Naive B cell (primary cell): ENCODE results near the gene RDH13. TPM values are rescaled to one million over a fixed set of nuclear protein-coding genes. Genes with fewer than 3 reads are reported as not detected.
"Not testable (repeated sequence)": the region's sequence is repeated elsewhere in the genome, so short reads cannot be mapped to it uniquely, and the experiment has no call there.

Experiments
- ATAC-seq, 2 donors: fragments of 150-1000 bp; cut with Tn5 transposase; 2 replicates each; pipeline ENCODE4 v1.10.0; 2021; ENCODE audit warnings: low read depth in 2 of 2, mild to moderate bottlenecking in 2 of 2, moderate library complexity in 2 of 2
- DNase-seq: peaks from one replicate; pipeline ENCODE4 v3.0.0; 2022
- H3K27ac Mint-ChIP-seq, 6 donors: one replicate each; pipeline ENCODE4 v1.8.0; 2020 to 2022; ENCODE audit warnings: mild to moderate bottlenecking in 6 of 6, mixed read lengths in 6 of 6, moderate library complexity in 5 of 6, inconsistent platforms in 2 of 6
- H3K27me3 Mint-ChIP-seq, 3 donors: one replicate each; pipeline ENCODE4 v1.8.0; 2021 to 2022; ENCODE audit warnings: mixed read lengths in 3 of 3, mild to moderate bottlenecking in 1 of 3
- H3K36me3 Mint-ChIP-seq, 2 donors: one replicate each; pipeline ENCODE4 v1.8.0; 2020 to 2022; ENCODE audit warnings: mixed read lengths in 2 of 2, inconsistent platforms in 1 of 2, mild to moderate bottlenecking in 1 of 2
- H3K4me1 Mint-ChIP-seq, 3 donors: one replicate each; pipeline ENCODE4 v1.8.0; 2020 to 2022; ENCODE audit warnings: mixed read lengths in 3 of 3, inconsistent platforms in 1 of 3, mild to moderate bottlenecking in 1 of 3, moderate library complexity in 1 of 3
- H3K4me3 Mint-ChIP-seq, 8 donors: one replicate each; pipeline ENCODE4 v1.8.0; 2020 to 2022; ENCODE audit warnings: mild to moderate bottlenecking in 8 of 8, mixed read lengths in 8 of 8, moderate library complexity in 8 of 8, inconsistent platforms in 2 of 8
- H3K9me3 Mint-ChIP-seq, 7 donors: one replicate each; pipeline ENCODE4 v1.8.0; 2020 to 2022; ENCODE audit warnings: mixed read lengths in 7 of 7, mild to moderate bottlenecking in 5 of 7, inconsistent platforms in 2 of 7, moderate library complexity in 1 of 7
- polyA plus RNA-seq, 6 donors: library from polyadenylated mRNA; unstranded; fragments of 300-500 nt; fragmentation: Illumina TruSeq; gene quantifications; one replicate each; pipeline ENCODE4 v1.2.3, GENCODE V29; 2021; ENCODE audit warnings: low read depth in 6 of 6

RDH13 gene
- polyA plus RNA-seq, 6 donors from 2014 or later, result 2.7 to 20.4 (median 8.4) TPM

DNA sequence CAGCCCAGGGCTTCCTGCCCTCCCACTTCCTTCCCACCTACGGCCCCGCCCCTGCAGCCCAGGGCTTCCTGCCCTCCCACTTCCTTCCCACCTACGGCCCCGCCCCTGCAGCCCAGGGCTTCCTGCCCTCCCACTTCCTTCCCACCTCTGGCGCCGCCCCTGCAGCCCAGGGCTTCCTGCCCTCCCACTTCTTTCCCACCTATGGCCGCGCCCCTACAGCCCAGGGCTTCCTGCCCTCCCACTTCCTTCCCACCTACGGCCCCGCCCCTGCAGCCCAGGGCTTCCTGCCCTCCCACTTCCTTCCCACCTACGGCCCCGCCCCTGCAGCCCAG is 35.8 kb downstream of the RDH13 start:
- Mint-ChIP-seq H3K4me1 (peaks cover 10 to 18% (median 12%) of the 10 kb centered on the region in 3 donors), H3K36me3 (peaks cover 0 to 17% of the 10 kb centered on the region in 2 donors), H3K9me3 (peaks cover 4 to 14% (median 8%) of the 10 kb centered on the region in 7 donors)
- H3K27ac Mint-ChIP-seq, H3K4me3 Mint-ChIP-seq, ATAC-seq, H3K27me3 Mint-ChIP-seq, DNase-seq: not testable (repeated sequence)

DNA sequence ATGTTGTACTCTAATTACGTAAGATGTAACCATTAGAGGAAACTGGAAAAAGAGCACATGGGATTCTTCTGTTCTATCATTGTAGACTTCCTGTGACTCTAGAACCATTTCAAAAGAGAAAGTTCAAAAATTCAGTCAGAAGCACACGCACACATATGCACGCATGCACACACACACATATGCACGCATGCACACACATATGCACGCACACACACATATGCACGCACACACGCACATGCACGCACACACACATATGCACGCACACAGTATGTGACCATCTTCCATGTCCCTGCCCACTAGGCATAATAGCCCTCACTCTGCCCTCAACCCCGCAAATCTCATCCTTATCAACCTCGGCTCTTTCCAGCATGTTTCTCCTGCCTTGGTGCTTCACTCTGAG is 38.8 kb downstream of the RDH13 start:
- Mint-ChIP-seq H3K36me3 (peaks cover 0 to 17% of the 10 kb centered on the region in 2 donors), H3K27me3 (no peaks in the 10 kb centered on the region), H3K4me1 (peaks cover 5 to 21% (median 12%) of the 10 kb centered on the region in 3 donors), H3K4me3 (peak overlapping the region in 1 of 8 donors; percentile 52), H3K27ac (no peak overlapping the region), H3K9me3 (peaks cover 4 to 14% (median 10%) of the 10 kb centered on the region in 7 donors)
- DNase-seq (no peak), ATAC-seq (no peak)

DNA sequence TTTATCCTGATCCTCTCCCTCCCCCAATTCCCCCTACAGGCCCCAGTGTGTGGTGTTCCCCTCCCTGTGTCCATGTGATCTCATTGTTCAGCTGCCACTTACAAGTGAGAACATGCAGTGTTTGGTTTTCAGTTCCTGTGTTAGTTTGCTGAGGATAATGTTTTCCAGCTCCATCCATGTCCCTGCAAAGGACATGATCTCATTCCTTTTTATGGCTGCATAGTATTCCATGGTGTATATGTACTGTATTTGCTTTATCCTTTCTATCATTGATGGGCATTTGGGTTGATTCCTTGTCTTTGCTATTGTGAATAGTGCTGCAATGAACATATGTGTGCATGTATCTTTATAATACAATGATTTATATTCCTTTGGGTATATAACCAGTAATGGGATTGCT is 42.6 kb downstream of the RDH13 start:
- H3K27me3 Mint-ChIP-seq, DNase-seq, ATAC-seq, H3K27ac Mint-ChIP-seq: not testable (repeated sequence)
- Mint-ChIP-seq H3K36me3 (peaks cover 1 to 17% of the 10 kb centered on the region in 2 donors), H3K9me3 (peaks cover 0 to 14% (median 5%) of the 10 kb centered on the region in 7 donors), H3K4me3 (peak overlapping the region in 1 of 8 donors; percentile 8), H3K4me1 (peaks cover 0 to 12% (median 6%) of the 10 kb centered on the region in 3 donors)

DNA sequence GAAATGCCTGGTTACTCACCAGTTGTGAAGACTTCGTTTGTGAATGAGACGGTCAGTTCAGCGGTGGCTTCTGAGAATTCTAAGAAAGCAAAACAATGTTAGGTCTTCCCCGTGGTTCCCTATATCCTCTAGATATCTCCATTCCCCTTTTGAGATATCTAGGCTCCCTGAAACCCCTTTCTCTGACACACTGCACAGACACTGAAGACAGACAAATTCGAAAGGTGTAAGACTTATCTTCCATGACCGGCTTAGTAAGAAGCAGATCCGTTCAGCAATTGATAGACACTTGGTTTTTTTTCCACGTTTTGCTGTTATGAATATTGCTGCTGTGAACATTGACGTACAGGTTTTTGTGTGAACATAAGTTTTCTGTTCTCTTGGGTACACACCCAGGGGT is 44.3 kb downstream of the RDH13 start:
- H3K36me3 Mint-ChIP-seq, result peaks cover 9 to 21% of the 10 kb centered on the region in 2 donors
- DNase-seq, result no peak
- no peak overlapping the region for H3K27ac Mint-ChIP-seq
- no peak for ATAC-seq
- H3K4me1 Mint-ChIP-seq, result peaks cover 5 to 11% (median 6%) of the 10 kb centered on the region in 3 donors
- H3K4me3 Mint-ChIP-seq, result no peak overlapping the region
- H3K9me3 Mint-ChIP-seq, result peaks cover 0 to 14% (median 5%) of the 10 kb centered on the region in 7 donors
- peaks cover 0 to 5% (median 0%) of the 10 kb centered on the region in 3 donors for H3K27me3 Mint-ChIP-seq

DNA sequence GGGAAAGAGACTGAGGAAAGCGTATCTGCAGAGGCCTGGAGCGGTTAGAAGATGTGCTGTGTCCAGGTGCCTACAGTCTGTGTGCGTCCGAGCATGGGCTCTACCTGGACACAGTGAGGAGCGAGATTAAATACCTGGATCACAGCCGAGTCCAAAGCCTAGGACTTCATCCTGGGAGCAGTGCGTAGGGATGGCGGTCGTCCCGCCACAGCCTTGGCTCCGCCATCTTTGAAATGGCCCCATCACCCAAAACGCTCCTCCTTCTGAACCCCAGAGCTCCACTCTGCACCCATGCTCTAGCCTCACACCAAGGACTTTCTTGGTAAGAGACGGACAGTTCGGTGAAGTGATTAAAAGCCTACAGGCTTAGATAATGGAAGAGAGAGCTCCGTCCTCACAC is 44.7 kb downstream of the RDH13 start:
- H3K9me3 Mint-ChIP-seq, result peaks cover 0 to 14% (median 4%) of the 10 kb centered on the region in 7 donors
- no peak for ATAC-seq
- H3K27me3 Mint-ChIP-seq, result peaks cover 0 to 5% (median 0%) of the 10 kb centered on the region in 3 donors
- DNase-seq, result no peak
- H3K4me3 Mint-ChIP-seq, result no peak overlapping the region
- H3K36me3 Mint-ChIP-seq, result peaks cover 9 to 17% of the 10 kb centered on the region in 2 donors
- peak overlapping the region in 1 of 6 donors; percentile 28 for H3K27ac Mint-ChIP-seq
- peaks cover 5 to 8% (median 6%) of the 10 kb centered on the region in 3 donors for H3K4me1 Mint-ChIP-seq

DNA sequence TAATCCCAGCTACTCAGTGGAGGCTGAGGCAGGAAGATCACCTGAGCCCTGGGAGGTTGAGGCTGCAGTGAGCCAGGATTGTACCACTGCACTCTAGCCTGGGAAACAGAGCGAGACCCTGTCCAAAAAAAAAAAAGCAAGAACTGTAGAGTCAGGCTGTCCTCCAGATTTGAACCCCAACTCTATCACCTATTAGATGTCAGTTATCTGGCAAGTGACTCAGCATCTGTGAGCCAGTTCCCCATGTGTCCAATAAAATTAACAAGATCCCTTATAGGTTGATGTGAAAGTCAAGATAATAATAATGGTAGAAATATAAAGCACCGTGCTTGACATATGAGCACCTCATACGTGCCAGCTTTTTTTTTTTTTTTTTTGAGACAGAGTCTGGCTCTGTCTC is 46.9 kb downstream of the RDH13 start:
- H3K9me3 Mint-ChIP-seq, result peaks cover 0 to 9% (median 2%) of the 10 kb centered on the region in 7 donors

DNA sequence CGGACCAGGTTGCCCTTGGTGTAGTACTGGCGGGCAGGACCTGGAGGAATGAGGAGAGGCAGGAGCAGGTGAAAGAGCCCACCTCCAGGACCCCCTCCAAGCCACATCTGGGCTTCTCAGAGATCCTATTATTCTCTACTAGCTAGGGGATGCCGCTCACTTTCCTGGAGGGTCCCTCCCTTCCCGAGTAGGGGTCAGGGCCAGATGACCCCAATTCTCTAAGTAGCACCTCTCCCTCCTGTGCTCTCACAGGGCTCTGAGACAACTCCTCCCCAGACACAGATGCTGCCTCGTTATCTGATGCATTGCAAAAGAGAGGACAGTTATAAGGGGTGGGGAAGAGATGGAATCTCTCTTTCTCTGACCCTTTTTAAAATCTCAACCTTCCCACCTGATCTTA is 47.8 kb downstream of the RDH13 start:
- peaks cover 9 to 28% of the 10 kb centered on the region in 2 donors for H3K36me3 Mint-ChIP-seq
- no peak for ATAC-seq
- H3K27me3 Mint-ChIP-seq, result peaks cover 17 to 22% (median 18%) of the 10 kb centered on the region in 3 donors
- H3K4me1 Mint-ChIP-seq, result peaks cover 6 to 10% (median 9%) of the 10 kb centered on the region in 3 donors
- H3K27ac Mint-ChIP-seq, result peak overlapping the region in 4 of 6 donors; percentile 8 to 74 (median 54)
- DNase-seq, result no peak
- peak overlapping the region in 6 of 8 donors; percentile 39 to 86 (median 61) for H3K4me3 Mint-ChIP-seq
- peaks cover 0 to 9% (median 3%) of the 10 kb centered on the region in 7 donors for H3K9me3 Mint-ChIP-seq

More for the DNA sequence above, 46.9 kb downstream of the RDH13 start:
- Mint-ChIP-seq H3K27me3 (peaks cover 10 to 16% (median 10%) of the 10 kb centered on the region in 3 donors), H3K27ac (no peak overlapping the region), H3K4me1 (peaks cover 6 to 12% (median 8%) of the 10 kb centered on the region in 3 donors), H3K4me3 (peak overlapping the region in 1 of 8 donors; percentile 16), H3K36me3 (peaks cover 9 to 24% of the 10 kb centered on the region in 2 donors)
- ATAC-seq (no peak), DNase-seq (no peak)

DNA sequence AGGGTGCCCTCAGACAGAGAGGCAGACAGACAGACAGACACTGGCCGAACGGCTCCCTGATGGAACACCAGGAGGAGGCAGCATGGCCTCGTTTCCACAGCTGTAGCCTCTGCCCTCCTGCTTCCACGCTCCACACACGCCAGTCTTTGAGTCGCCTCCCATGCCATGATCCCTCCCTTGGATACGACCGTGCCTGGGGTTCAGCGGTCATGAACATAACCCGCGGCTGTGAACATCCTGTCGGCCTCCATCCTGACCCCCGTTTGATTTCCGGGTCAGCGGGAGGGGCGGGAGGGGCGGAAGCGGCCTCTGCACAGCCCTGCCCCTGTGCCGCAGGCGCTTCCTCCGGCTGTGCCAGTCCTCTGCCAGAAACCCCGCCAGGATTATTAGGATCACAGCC is 48.2 kb downstream of the RDH13 start:
- Mint-ChIP-seq H3K9me3 (peaks cover 0 to 9% (median 3%) of the 10 kb centered on the region in 7 donors), H3K4me1 (peaks cover 6 to 10% (median 9%) of the 10 kb centered on the region in 3 donors), H3K4me3 (peak overlapping the region; percentile 27 to 86 (median 58)), H3K27me3 (peaks cover 18 to 22% (median 18%) of the 10 kb centered on the region in 3 donors), H3K36me3 (peaks cover 10 to 29% of the 10 kb centered on the region in 2 donors), H3K27ac (peak overlapping the region in 4 of 6 donors; percentile 8 to 78 (median 54))
- DNase-seq (no peak), ATAC-seq (peak; percentile 39 to 52)

DNA sequence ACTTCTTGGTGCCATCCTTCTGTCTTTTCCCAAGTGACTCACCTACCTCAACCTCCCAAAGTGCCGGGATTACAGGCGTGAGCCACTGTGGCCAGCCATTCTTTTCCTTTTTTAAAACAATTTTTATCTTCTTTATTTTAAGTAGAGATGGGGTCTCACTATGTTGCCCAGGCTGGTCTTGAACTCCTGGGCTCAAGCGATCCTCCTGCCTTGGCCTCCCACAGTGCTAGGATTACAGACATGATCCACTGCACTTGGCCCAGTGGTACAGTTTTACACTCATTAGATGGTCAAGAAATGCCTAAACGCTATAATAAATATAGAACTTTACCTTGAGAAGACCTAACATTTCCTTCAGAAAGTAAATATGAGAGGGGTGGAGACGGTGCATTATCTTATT is 49.4 kb downstream of the RDH13 start:
- peak overlapping the region in 3 of 6 donors; percentile 20 to 68 (median 67) for H3K27ac Mint-ChIP-seq
- no peak overlapping the region for H3K4me3 Mint-ChIP-seq
- DNase-seq, result no peak
- peaks cover 6 to 15% (median 13%) of the 10 kb centered on the region in 3 donors for H3K4me1 Mint-ChIP-seq
- H3K27me3 Mint-ChIP-seq, result peaks cover 22 to 29% (median 29%) of the 10 kb centered on the region in 3 donors
- H3K9me3 Mint-ChIP-seq, result peaks cover 3 to 17% (median 11%) of the 10 kb centered on the region in 7 donors
- H3K36me3 Mint-ChIP-seq, result peaks cover 19 to 40% of the 10 kb centered on the region in 2 donors
- no peak for ATAC-seq

DNA sequence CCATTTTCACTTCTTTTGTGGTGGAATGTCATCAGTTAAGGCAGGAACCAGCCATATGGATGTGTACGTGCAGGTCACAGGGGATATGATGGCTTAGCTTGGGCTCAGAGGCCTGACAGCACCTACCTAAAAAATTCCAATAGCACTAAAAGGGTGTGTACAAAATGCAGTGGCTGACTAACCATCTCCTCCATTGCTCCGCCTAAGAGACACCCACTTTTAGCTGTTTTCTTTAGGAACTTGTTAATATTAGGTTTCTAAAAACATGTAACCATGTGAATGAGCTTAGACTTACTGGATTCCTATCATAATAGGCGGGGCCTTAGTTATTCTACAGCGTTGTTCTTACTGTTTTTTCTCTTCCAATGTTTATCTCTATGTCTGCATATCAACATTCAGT is 50.6 kb downstream of the RDH13 start:
- H3K36me3 Mint-ChIP-seq, result peaks cover 22 to 49% of the 10 kb centered on the region in 2 donors

DNA sequence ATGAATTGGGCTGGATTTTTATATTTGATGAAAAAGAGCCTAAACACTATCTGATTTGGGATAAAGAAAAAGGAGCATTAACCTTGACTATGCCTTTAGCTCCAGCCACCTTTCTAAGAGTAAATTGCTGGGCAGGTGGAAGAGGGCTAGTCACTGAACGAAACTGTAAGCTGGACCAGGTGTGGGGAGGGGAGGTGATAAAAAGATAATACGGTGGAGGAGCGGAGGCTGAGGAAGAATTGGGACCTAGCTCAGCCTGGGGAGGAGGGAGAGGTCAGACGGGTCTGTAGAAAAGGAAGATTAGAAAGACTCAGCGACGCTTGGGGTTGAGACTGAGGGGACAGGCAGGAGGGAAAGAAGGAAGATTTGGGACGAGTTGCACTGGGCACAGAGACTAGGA is 52.4 kb downstream of the RDH13 start:
- ATAC-seq, H3K27ac Mint-ChIP-seq, H3K4me3 Mint-ChIP-seq, DNase-seq: not testable (repeated sequence)
- Mint-ChIP-seq H3K9me3 (peaks cover 21 to 39% (median 27%) of the 10 kb centered on the region in 7 donors), H3K36me3 (peaks cover 31 to 59% of the 10 kb centered on the region in 2 donors), H3K4me1 (peaks cover 6 to 31% (median 29%) of the 10 kb centered on the region in 3 donors), H3K27me3 (peaks cover 27 to 34% (median 31%) of the 10 kb centered on the region in 3 donors)

More for the DNA sequence above, 50.6 kb downstream of the RDH13 start:
- Mint-ChIP-seq H3K27ac (no peak overlapping the region), H3K4me3 (no peak overlapping the region), H3K9me3 (peaks cover 12 to 23% (median 19%) of the 10 kb centered on the region in 7 donors), H3K27me3 (peaks cover 22 to 34% (median 31%) of the 10 kb centered on the region in 3 donors), H3K4me1 (peaks cover 6 to 21% (median 17%) of the 10 kb centered on the region in 3 donors)
- DNase-seq (no peak), ATAC-seq (no peak)

DNA sequence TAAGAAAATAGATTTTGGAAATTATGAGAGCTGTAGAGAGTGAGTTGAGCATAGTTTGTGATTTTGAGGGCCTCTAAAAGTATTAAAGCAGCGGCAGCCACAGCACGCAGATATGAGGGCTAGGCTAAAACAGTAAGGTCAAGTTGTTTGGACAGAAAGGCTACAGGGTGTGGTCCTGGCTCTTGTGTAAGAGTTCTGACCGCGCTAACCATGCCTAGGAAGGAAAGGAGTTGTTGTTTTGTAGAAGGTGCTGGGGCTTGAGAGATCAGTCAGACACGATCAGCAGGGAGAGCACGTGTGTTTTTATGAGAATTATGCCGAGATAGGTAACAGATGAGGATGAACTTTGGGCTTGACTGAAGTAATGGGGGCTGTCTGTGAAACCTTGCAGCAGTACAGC is 54.2 kb downstream of the RDH13 start:
- H3K27ac Mint-ChIP-seq, result peak overlapping the region in 3 of 6 donors; percentile 5 to 24 (median 11)
- ATAC-seq, H3K4me3 Mint-ChIP-seq, DNase-seq: not testable (repeated sequence)
- H3K4me1 Mint-ChIP-seq, result peaks cover 0 to 31% (median 24%) of the 10 kb centered on the region in 3 donors
- peaks cover 29 to 42% (median 39%) of the 10 kb centered on the region in 3 donors for H3K27me3 Mint-ChIP-seq
- peaks cover 29 to 55% (median 39%) of the 10 kb centered on the region in 7 donors for H3K9me3 Mint-ChIP-seq
- peaks cover 24 to 61% of the 10 kb centered on the region in 2 donors for H3K36me3 Mint-ChIP-seq

DNA sequence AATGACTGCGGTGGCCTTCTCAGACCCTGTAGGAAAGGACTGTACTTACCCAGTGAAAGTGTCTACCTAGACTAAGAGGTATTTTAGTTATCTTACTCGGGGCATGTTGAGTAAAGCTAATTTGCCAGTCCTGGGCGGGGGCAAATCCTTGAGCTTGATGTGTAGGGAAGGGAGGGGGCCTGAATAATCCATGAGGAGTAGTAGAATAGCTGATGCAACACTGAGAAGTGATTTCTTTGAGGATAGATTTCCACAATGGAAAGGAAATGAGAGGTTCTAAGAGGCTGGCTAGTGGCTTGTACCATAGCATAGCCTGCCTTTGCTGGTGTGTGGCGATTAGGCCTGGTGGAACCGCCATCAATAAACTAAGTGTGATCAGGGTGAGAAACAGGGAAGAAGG is 54.8 kb downstream of the RDH13 start:
- H3K9me3 Mint-ChIP-seq, result peaks cover 29 to 58% (median 40%) of the 10 kb centered on the region in 7 donors
- peak overlapping the region in 1 of 6 donors; percentile 11 for H3K27ac Mint-ChIP-seq
- peaks cover 24 to 63% of the 10 kb centered on the region in 2 donors for H3K36me3 Mint-ChIP-seq
- H3K27me3 Mint-ChIP-seq, result peaks cover 29 to 48% (median 39%) of the 10 kb centered on the region in 3 donors
- H3K4me1 Mint-ChIP-seq, result peaks cover 0 to 31% (median 24%) of the 10 kb centered on the region in 3 donors
- DNase-seq, ATAC-seq: not testable (repeated sequence)
- peak overlapping the region in 1 of 8 donors; percentile 17 for H3K4me3 Mint-ChIP-seq

DNA sequence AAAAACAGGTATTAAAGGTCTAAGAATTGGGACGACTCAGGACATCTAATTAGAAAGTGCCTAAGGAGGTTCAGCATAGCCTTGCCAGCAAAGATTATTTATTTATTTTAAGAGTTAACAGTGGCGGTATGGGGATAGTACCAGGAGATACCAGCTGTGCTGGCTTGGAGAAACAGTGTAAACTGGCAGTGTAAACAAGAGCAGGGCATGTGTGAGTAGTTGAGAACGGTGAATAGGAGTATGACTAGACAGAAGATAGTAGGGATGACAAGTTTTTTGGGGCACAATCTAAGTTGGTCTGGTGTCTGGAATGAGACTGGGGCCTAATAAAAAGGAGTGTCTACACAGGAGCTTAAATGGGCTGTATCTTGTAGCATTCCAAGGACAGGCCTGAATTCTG is 55.4 kb downstream of the RDH13 start:
- H3K27me3 Mint-ChIP-seq, result peaks cover 28 to 48% (median 39%) of the 10 kb centered on the region in 3 donors
- H3K36me3 Mint-ChIP-seq, result peaks cover 24 to 63% of the 10 kb centered on the region in 2 donors
- H3K27ac Mint-ChIP-seq, result peak overlapping the region in 2 of 6 donors; percentile 53 to 87
- DNase-seq, ATAC-seq: not testable (repeated sequence)
- H3K4me1 Mint-ChIP-seq, result peaks cover 0 to 31% (median 24%) of the 10 kb centered on the region in 3 donors
- H3K9me3 Mint-ChIP-seq, result peaks cover 29 to 59% (median 40%) of the 10 kb centered on the region in 7 donors
- peak overlapping the region in 2 of 8 donors; percentile 58 to 92 for H3K4me3 Mint-ChIP-seq
